Left cardiac atrium (tissue), 4 donors: Measurements from ENCODE around the gene EIF2B2. TPM values are rescaled to one million over a fixed set of nuclear protein-coding genes. Genes with fewer than 3 reads are reported as not detected.

Experiments
- ATAC-seq, 2 donors: fragments of 200-7000 bp; cut with Tn5 transposase; one replicate each; pipeline ENCODE4 v1.9.1; 2020; ENCODE audit warnings: mild to moderate bottlenecking in 2 of 2, moderate library complexity in 2 of 2
- DNase-seq: peaks from one replicate; pipeline ENCODE4 v3.0.0-alpha.2; 2020
- intact Hi-C, 2 donors: fragments of 100-400 bp; cut with DNase I; formaldehyde crosslinking; loops; one replicate each; pipeline versions ENCODE4 v1.14.1 to v1.15.1; 2022 to 2023
- long read RNA-seq: library from polyadenylated mRNA; unstranded; transcript quantifications from one replicate; pipeline ENCODE4 v2.0.0, GENCODE V29; 2021
- total RNA-seq, 2 donors: library from RNA; stranded (reverse); fragmentation: NEBNext Ultra II Directional; extraction: Animal tissue kit (Norgen Biotek cat#: 25700); gene quantifications; one replicate each; pipeline ENCODE4 v1.2.1, GENCODE V29; 2021
- donor health status: DM: no; HTN: yes; CAD: no.
- donor health status: DM: no; HTN: yes; CAD: no; lungs with severe emphysema.
- donor health status: DM: yes; HTN: yes; CAD: no.
- donor health status: Dilated cardiomyopathy.

The EIF2B2 gene
- 10 to 100 TPM; 27.8 to 30.3 TPM for total RNA-seq
- long read RNA-seq, full-length matches to known transcripts, result 16 of 19 reads
- long read RNA-seq, partial matches to known transcripts, result 3 of 19 reads
- long read RNA-seq, other reads (novel, unspliced or antisense), result 0 of 19 reads

DNA sequence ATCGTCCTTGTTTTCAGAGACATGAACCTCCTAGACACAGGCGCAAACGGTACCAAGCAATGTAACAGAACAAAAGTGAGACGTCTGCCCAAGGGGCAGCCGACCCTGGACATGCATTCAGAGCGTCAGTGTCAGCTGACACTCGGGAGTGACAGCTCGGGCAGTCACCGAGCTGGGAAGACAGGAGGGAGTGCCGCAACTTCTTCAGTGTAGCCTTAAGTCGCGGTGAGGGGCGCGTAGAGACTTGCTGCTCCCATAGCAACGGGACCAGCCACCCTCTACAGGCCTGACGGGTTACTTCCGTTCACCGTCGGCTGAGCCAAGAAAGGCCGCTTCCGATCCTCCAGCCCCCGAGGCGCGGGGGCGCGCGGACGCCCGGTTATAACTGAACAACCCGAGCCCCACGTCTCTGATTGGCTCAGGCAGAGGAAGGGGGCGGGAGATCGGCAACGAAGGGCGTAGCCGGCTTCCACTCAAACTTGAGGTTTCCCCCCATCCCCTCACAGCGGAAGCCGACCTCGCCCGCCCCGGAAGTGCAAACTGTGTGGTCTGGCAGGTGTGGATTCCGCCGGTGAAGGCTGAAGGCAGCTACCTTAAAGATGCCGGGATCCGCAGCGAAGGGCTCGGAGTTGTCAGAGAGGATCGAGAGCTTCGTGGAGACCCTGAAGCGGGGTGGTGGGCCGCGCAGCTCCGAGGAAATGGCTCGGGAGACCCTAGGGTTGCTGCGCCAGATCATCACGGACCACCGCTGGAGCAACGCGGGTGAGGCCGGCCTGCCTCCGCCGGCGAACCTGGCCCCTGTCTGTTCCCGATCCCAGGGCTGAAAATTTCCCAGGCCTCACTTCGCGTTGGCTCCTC lies at the start of gene EIF2B2:
TSS of gene EIF2B2 (plus strand) at position 530 of the 858 bp plus-strand sequence. CDS start at position 600, 70 bp downstream.
- intact Hi-C loops, result loop anchor here in 1 of 2 donors (5.0 kb wide), 1 partner anchor 55 kb away; no protein-coding TSS in a partner anchor
- ATAC-seq (peak; percentile 100), DNase-seq (peak; percentile 98)

DNA sequence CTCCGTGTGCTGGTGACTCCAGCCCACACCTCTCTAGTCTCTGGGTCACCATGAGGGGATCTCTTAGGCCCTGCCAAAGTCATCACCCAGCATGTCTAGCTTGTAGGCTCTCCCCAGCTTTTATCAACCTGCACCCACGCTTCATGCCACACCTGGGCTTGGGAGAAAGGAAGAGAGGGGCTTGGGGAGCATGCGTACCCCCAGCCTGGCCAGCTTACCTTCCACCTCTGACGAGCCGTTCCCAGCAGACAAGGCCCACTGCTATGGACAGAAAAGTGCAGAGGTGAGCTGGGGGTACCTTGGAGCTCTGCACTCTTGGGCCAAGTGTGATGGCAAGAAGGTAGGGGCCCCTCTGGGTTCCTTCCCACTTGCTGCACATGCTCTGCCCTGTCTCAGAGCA lies 49.0 kb upstream of the EIF2B2 start:
- intact Hi-C loops, result no loop called here
- no peak for DNase-seq
- ATAC-seq, result no peak

DNA sequence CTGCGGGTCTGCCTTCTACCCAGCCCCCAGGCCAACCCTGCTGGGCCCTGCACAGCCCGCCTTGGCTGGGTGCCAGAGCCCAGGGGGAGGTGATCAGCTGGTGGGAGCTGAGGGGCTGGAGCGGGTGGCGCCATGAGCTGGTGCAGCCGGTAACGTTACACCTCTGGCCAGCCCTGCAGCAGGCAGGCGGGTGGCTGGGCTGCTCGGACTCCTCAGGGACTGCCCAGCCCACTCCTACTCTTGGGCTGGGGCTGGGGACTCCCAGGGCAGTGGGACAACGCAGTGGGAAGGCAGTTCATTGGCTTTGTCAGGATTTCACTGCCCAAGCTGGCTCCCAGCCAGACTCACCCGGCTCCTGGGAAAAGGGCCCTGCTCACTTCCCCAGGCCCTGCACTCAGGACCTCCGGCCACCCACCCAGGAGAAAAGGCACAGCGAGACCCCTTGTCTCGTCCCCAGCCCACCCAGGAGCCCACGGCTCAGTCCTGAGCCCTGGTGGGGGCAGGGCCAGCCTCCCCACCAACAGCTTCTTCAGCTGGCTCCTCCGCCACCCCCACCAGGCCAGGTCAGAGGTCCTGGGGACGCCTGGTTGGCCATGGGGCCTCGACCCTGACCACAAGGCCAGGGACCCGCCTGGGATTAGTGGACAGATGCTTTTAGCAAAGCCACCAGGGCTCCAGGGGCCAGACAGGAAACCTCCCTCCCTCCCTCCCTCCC lies 48.3 kb upstream of the EIF2B2 start:
- intact Hi-C loops, result no loop called here
- ATAC-seq, result peak in 1 of 2 donors; percentile 5
- no peak for DNase-seq

DNA sequence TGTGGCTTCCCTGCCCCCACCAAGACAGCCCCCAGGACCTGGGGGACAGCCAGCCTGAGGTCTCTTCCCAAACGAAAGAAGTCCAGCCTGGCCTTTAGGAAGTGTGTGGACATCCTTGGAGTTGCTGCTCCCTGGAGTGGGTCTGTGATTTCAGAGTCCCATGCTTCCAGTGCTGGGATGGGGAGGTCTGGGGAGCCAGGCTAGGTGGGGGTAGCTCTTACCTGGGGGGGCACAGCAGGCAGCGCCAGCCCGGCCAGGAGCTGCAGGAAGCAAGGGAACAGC lies 47.8 kb upstream of the EIF2B2 start:
- DNase-seq (no peak), ATAC-seq (peak; percentile 10)
- intact Hi-C loops, result no loop called here

DNA sequence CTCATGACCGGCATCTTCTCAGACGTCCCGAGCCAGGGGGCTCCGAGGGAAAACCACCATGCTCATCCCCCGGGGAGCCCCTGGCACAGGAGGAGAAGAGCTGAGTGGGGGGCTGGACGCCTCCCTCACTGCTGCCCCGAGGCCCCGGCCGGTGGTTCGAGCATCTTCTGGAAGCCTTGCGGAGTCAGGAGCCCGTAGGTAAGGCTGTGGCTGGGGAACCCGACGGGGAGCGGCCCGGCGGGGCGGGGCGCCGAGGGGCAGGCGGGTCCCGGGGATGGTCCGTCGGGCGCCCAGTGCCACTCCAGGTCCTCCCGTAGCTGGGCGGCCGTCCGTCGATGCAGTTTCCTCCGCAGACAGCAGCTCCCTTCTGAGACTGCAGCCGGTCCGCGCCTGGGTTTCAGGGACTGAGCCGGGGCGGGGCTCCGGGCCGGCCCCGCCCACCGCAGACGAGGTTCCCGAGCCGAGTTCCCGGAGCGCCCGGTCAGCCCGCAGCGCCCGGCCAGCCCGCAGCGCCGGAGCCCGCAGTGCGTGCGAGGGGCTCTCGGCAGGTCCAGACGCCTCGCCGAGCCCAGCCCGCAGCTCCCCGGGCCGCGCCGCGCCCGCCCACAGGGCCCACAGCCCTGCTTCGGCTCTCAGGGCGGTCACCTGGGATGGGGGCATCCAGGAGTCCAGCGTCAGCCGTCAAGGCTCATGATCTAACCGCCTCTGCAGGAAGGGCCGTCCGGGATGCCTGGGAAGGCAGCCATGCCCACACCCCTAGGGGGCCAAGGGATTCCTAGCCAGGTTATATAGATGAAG lies 47.3 kb upstream of the EIF2B2 start, which contains the start of gene PGF:
TSS of gene PGF (minus strand) at position 369 of the 798 bp plus-strand sequence. CDS start at position 14, 355 bp downstream.
- DNase-seq (peak; percentile 73), ATAC-seq (peak; percentile 85 to 89)
- intact Hi-C loops, result no loop called here

DNA sequence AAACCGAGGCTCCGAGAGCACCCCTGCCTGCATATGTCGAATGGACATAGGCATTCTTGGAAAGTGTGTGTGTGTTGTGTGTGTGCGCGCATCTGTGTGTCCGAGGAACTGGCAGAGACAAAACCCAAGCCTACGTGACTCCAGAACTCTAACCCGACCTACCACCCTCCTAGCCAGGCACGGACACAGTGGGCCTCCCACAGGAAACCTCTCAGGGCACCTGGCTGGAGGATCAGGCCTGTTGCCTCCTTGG lies 46.8 kb upstream of the EIF2B2 start:
- ATAC-seq (no peak), DNase-seq (no peak)
- intact Hi-C loops, result no loop called here

DNA sequence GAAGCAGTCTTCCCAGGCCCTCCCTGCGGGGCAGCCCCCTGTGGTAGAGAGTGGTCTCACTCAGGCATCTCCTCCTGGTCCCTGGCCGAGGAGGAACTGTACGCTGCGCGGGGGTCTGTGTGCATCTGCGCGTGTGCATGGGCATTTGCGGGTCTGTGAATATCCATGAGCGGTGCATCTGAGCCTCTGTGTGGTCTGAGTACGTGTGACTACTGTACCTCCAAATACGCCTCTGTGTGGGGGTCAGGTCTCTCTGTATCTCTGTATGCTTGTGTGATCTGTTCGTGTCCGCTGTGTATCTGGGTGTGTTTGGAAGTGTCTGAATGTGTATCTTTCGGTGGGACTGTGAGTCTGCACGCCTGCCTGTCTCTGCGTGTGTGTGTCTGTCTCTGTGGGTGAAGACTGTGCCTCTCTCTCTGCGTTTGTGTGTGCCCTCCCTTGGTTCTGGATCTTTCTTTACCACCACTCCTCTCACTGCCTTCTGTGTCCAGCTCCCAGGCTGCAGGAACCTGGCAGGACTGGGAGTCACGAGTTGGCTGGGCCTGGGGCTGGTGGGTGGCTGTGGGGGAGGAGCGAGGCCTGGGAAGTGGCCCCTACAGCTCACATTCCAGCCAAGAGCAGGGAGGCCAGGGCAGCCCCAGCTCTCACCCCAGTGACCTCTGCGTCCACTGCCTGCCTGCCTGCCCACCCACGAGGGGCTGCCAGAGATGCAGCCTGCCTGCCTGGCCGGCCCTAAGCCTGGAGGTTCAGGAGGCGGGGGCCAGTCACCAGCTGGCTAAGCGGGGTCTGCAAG lies 46.2 kb upstream of the EIF2B2 start:
- DNase-seq (no peak), ATAC-seq (no peak)
- intact Hi-C loops, result no loop called here

DNA sequence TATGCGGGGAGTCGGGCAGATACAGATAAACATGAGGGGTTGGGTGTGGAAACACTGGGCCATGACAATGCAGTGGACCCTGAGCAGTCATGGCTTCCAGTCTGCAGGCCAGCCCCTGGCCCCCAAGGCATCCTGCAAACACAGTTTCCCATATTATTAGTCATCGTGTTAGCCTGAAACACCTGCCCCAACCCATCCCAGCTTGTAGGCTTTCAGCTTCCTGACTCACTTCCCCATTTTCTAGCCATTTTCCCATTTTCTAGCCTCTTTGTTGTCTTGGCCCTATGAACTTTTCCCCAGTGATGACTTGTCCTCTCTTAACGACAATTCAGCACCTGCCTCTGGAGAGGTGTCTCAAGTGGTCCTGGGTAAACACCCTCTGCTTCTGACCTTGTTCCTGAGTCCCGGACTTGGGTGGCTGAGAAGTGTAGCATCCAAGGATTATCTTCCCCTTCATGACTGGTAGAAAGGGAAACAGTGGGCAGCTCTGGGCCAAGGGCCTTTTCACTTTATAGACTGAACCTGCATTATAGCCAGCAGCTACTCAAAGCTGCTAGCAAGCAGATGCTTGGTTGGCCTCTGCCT lies 43.0 kb upstream of the EIF2B2 start:
- DNase-seq (no peak), ATAC-seq (no peak)
- intact Hi-C loops, result no loop called here

DNA sequence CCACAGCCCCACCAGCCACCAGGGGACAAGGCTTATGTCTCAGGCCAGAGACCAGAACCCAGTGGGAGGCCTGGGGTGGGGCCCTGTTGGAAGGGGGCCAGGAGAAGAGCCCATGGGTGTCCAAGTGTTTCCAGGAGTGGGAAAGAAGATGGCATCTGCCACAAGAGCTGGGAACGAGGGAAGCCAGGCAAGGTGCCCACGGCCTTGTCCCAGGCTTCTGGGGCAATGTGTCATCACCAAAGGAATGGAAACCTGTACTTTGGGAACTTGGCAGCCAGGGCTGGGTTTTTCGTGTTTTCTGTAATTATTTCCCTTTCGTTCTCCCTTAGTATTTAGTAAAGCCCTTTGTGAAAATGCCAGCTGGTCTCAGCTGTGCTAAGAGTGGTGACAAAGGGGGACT lies 42.0 kb upstream of the EIF2B2 start:
- intact Hi-C loops, result no loop called here
- ATAC-seq (no peak), DNase-seq (no peak)

DNA sequence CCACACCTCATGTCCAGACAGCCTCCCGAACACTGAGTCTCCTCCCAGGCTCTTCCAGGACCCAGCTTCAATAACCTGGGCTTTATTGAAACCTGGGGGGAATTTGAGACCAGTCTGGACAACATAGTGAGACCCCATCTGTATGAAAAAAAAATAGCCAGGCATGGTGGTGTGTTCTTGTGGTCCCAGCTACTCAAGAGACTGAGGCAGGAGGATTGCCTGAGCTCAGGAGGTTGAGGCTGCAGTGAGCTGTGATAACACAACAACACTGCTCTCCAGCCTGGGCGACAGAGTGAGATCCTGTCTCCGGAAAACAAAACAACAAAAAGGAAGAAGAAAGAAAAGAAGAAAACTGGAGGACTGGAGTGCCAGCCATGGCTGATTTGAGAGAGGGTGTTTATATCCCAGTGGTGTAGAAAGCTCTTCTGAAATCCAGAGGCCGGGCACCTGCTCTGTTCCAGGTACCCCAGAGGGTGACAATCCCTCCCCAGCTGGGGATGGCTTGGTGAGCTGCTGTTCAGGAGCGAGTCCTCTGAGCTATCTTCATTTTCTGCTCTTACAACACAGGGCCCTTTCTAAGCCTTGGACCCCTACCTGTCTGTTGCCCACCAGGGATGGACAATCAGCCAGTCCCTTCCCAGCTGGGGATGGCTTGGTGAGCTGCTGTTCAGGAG lies 41.3 kb upstream of the EIF2B2 start:
- intact Hi-C loops, result no loop called here
- no peak for DNase-seq
- ATAC-seq, result no peak

DNA sequence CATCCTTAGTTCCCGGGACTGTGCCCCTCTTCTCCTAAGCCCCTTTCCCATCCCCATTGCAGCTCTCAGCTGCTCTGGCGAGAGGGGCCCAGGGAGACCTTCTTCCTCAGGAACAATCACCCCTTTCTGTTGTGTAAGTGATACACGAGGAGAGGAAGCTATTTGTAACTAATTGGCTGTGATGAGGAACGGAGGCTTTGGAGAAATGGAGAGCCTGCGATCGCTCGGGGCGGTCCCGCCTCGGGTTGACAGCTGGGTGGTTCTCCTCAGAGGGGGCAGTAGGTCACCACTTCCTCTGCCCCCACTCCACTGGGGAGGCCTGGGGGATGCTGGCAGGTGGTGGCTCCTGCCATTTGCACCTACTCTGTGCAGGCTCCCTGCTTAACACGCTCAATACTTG lies 40.7 kb upstream of the EIF2B2 start:
- intact Hi-C loops, result no loop called here
- no peak for DNase-seq
- ATAC-seq, result no peak

DNA sequence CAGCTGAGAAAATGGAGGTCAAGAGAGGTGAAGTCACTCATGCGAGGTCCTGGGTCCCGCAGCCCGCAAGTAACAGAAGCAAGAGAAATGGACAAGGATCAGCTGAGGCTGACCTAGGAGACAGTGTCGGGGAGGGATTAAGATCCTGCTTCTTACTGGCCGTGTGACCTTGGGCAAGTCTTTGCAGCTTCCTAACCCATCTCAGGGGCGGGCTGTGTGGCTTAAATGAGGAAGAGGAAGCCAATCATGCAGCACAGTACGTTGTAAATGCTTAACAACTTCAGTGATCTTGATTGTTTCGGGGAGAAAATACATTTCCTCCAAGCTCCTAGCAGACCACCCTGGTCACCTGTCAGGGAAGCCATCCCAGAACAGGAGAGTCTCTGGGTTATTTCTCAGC lies 40.2 kb upstream of the EIF2B2 start:
- DNase-seq (no peak), ATAC-seq (no peak)
- intact Hi-C loops, result no loop called here

DNA sequence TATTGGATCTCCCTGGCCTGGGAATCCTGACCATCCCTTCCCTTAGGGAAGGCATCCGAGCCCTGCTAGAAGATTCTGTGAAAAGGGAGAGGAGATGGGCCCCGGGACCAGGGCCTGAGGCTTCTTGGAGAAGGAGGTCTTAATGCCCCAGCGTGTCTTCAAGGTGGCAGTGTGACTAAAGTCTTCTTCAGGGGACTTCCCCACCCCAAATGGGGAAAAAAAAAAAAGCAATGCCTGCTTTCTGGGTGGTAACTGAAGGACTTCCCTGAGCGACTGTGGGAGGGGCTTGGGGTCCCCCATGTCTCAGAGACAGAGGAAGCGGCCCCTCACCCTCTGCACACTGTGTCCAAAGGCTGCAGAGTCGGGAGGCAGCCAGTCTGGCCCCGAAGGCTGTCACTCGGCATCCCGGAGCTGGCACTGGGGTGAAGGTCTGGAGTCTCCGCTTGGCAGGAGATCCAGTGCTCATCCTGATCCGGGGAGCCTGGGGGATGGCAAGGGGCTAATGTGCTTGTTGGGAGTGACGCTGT lies 39.5 kb upstream of the EIF2B2 start:
- intact Hi-C loops, result no loop called here
- DNase-seq (no peak), ATAC-seq (peak; percentile 21 to 25)

DNA sequence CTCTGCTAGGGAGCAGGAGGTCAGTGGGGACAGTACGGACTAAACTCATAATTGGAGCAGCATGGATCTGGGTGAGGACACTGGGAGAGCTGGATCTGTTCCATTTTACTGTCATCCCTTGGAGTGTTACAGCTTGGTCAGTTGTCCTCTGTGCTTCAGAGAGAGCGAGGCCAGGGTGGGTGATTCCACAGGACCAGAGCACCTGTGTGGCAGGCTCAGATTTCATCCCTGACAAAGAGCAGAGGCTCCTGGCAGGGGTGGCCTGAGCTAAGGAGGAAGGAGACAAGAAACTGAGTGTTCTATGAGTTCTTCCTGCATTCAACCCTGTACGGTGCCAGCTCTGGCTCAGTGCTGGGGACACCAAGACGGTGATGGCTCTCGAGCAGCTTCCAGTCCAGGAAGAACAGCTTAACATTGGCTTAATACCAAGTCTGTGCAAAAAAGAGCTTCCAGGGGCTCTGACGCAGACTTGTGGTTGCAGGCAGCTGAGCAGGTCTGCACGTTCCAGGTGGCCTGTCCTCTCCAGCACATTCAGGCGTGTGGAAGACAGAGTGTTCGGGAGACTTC lies 38.9 kb upstream of the EIF2B2 start:
- intact Hi-C loops, result no loop called here
- ATAC-seq, result peak; percentile 65 to 87
- no peak for DNase-seq

DNA sequence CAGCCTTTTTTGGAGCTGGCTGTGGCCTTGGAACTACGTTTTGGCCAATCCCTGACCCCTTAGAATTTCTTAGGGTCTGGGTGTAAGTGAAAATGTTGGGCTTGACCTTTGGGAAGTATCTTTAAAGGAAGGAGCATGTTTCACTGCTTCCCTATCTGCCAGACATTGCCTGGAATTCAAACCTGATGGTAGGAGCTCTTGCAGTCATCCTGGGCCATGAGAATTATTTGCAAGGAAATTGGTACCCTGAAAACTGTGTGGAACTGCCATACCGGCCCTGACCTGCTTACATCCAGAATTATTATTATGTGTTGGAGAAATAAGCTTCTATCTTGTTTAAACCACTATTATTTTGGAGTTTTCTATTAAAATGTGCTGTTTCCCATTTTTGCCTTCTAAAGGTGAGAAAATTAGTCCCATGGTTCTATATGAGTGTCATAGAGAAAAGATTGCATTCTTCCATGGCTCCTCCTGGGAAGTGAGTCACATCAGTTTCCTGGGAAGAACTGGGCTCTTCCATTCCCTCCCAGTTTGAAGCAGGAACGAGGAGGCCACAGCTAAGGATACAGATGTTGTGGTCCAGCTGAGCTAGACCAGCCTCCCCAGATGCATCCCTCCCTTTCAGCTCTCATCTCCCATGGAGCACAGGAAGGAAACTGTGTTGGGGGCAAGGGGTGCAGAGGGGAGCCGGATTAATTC lies 37.8 kb upstream of the EIF2B2 start:
- intact Hi-C loops, result no loop called here
- ATAC-seq (peak in 1 of 2 donors; percentile 24), DNase-seq (no peak)

DNA sequence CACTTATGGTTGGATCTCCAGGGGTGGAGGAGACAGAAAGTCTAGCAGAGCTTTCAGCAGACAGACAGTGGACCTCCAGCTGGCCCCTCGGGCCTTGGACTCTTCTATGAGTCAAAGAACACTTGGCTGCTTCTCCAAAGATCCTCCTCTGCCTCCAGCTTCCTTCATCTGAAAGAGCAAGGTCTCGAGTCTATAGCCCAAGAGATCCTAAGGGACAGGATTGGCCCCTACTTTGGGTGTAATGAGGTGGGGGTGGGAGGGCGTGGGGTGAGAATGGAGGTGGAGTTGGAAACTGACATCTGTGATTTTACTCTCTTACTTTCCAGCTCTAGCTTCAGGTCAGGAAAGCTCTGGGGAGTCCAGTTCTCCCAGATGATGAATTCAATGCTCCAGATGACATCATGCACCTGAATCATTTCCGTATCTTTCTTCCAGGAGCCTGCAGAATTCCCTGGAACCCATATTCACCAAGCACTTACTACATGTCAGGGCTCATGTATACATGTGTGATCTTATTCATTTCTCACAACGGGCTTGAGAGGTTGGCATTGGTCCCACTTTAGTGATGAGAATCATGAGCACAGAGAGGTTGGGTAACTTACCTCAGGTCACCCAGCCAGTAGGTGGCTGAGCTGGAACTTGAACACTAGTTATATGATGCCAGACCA lies 37.1 kb upstream of the EIF2B2 start:
- ATAC-seq (peak in 1 of 2 donors; percentile 24), DNase-seq (no peak)
- intact Hi-C loops, result no loop called here
